Mesenchymal stem cell (in vitro differentiated cells and primary cell): ENCODE data around the gene TXNRD1.

Source experiments
- DNase-seq: peaks from one replicate; pipeline ENCODE4 v3.0.0-alpha.2; 2013
- H2AFZ ChIP-seq: one replicate; pipeline ENCODE4 v1.6.1; 2013; ENCODE audit warnings: low read depth, mild to moderate bottlenecking, control low read depth, inconsistent platforms, low read length, moderate library complexity
- H2AK5ac ChIP-seq: 2 replicates; pipeline ENCODE4 v1.6.1; 2013; ENCODE audit warnings: low read length, moderate library complexity, mild to moderate bottlenecking, inconsistent platforms; ENCODE audit not compliant: severe bottlenecking
- H2BK120ac ChIP-seq: one replicate; pipeline ENCODE4 v1.6.1; 2013; ENCODE audit warnings: low read depth, mild to moderate bottlenecking, inconsistent platforms, low read length, moderate library complexity
- H2BK12ac ChIP-seq, 2 experiments: one replicate each; pipeline ENCODE4 v1.6.1; 2013; ENCODE audit warnings: inconsistent platforms in 2 of 2, low read length in 2 of 2, mild to moderate bottlenecking in 2 of 2, moderate library complexity in 2 of 2, control low read depth in 1 of 2
- H2BK15ac ChIP-seq: one replicate; pipeline ENCODE4 v1.6.1; 2013; ENCODE audit warnings: mild to moderate bottlenecking, low read depth, inconsistent platforms; ENCODE audit not compliant: poor library complexity, severe bottlenecking
- H2BK5ac ChIP-seq: 2 replicates; pipeline ENCODE4 v1.6.1; 2013; ENCODE audit warnings: low read depth, mild to moderate bottlenecking, low read length, control low read depth, inconsistent platforms; ENCODE audit not compliant: poor library complexity, severe bottlenecking
- H3K14ac ChIP-seq, 2 experiments: one replicate each; pipeline ENCODE4 v1.6.1; 2013; ENCODE audit warnings: inconsistent platforms in 2 of 2, low read length in 2 of 2, control low read depth in 1 of 2, mild to moderate bottlenecking in 1 of 2, moderate library complexity in 1 of 2
- H3K18ac ChIP-seq, 2 experiments: one replicate each; pipeline ENCODE4 v1.6.1; 2013; ENCODE audit warnings: inconsistent platforms in 2 of 2, low read length in 2 of 2, control low read depth in 1 of 2, low read depth in 1 of 2, mild to moderate bottlenecking in 1 of 2
- H3K23ac ChIP-seq, 2 experiments: one replicate each; pipeline ENCODE4 v1.6.1; 2013; ENCODE audit warnings: inconsistent platforms in 2 of 2, low read length in 2 of 2, mild to moderate bottlenecking in 2 of 2, moderate library complexity in 2 of 2, control low read depth in 1 of 2
- H3K27ac ChIP-seq: 2 replicates; pipeline ENCODE4 v1.5.1; 2013; ENCODE audit warnings: mild to moderate bottlenecking, moderate library complexity, low read length, control low read depth, inconsistent platforms; ENCODE audit not compliant: poor library complexity, severe bottlenecking
- H3K27me3 ChIP-seq, 2 experiments: 2 replicates each; pipeline versions ENCODE4 v1.6.1 to v1.7.0; 2013; ENCODE audit warnings: low read length in 2 of 2, mild to moderate bottlenecking in 2 of 2, moderate library complexity in 2 of 2, control low read depth in 1 of 2, inconsistent platforms in 1 of 2; ENCODE audit not compliant: control insufficient read depth in 1 of 2, insufficient read depth in 1 of 2
- H3K36me3 ChIP-seq, 2 experiments: 2 replicates each; pipeline versions ENCODE4 v1.6.1 to v1.7.0; 2013; ENCODE audit warnings: low read length in 2 of 2, control low read depth in 1 of 2, inconsistent platforms in 1 of 2, low read depth in 1 of 2, mild to moderate bottlenecking in 1 of 2; ENCODE audit not compliant: insufficient read depth in 2 of 2, control insufficient read depth in 1 of 2
- H3K4ac ChIP-seq, 2 experiments: one replicate each; pipeline ENCODE4 v1.6.1; 2013; ENCODE audit warnings: inconsistent platforms in 2 of 2, low read length in 2 of 2, mild to moderate bottlenecking in 2 of 2, moderate library complexity in 2 of 2, control low read depth in 1 of 2, low read depth in 1 of 2
- H3K4me1 ChIP-seq: 2 replicates; pipeline ENCODE4 v1.6.1; 2013; ENCODE audit warnings: low read depth, low read length, control low read depth; ENCODE audit not compliant: control insufficient read depth, insufficient read depth
- H3K4me2 ChIP-seq: 2 replicates; pipeline ENCODE4 v1.6.1; 2013; ENCODE audit warnings: low read length, mild to moderate bottlenecking, inconsistent platforms; ENCODE audit not compliant: poor library complexity, severe bottlenecking
- H3K4me3 ChIP-seq, 2 experiments: 2 replicates each; pipeline versions ENCODE4 v1.5.1 to v1.7.0; 2013; ENCODE audit warnings: low read length in 2 of 2, mild to moderate bottlenecking in 2 of 2, control low read depth in 1 of 2, low read depth in 1 of 2; ENCODE audit not compliant: insufficient read depth in 1 of 2
- H3K79me1 ChIP-seq: replicated peaks from 2 replicates; pipeline ENCODE4 v1.6.1; 2013; ENCODE audit warnings: mild to moderate bottlenecking, control low read depth, low read length, inconsistent platforms; ENCODE audit not compliant: poor library complexity, severe bottlenecking
- H3K9ac ChIP-seq: 2 replicates; pipeline ENCODE4 v1.7.0; 2013; ENCODE audit warnings: mild to moderate bottlenecking, low read length, moderate library complexity
- H3K9me3 ChIP-seq: 2 replicates; pipeline ENCODE4 v1.7.0; 2013; ENCODE audit warnings: mild to moderate bottlenecking, low read length; ENCODE audit not compliant: control insufficient read depth
- H4K8ac ChIP-seq: one replicate; pipeline ENCODE4 v1.6.1; 2013; ENCODE audit warnings: inconsistent platforms, mild to moderate bottlenecking, low read length, moderate library complexity
- H4K91ac ChIP-seq: one replicate; pipeline ENCODE4 v1.6.1; 2013; ENCODE audit warnings: mild to moderate bottlenecking, low read length, inconsistent platforms
- WGBS: methylation state at CpG from one replicate; pipeline ENCODE4 v1.1.7; 2013; ENCODE audit warnings: mixed read lengths; 5-methylcytosine and 5-hydroxymethylcytosine counted together

TXNRD1 gene

GRCh38 chr12:104352106-104352713 is 136.6 kb downstream of the TXNRD1 start:
- DNase-seq = no peak
- no peak overlapping the region for H3K27ac ChIP-seq
- H3K79me1 ChIP-seq = peaks cover 18% of the 10 kb centered on the region
- no peak overlapping the region for H2BK15ac ChIP-seq
- no peaks in the 10 kb centered on the region for H3K27me3 ChIP-seq
- H2BK12ac ChIP-seq = no peak overlapping the region
- H3K4ac ChIP-seq = no peak overlapping the region
- no peak overlapping the region for H3K9ac ChIP-seq
- H3K4me3 ChIP-seq = no peak overlapping the region
- H4K8ac ChIP-seq = no peak overlapping the region
- H3K14ac ChIP-seq = no peak overlapping the region
- H3K18ac ChIP-seq = no peak overlapping the region
- no peak overlapping the region for H2BK120ac ChIP-seq
- H3K23ac ChIP-seq = no peak overlapping the region
- 100% methylated on average over 1 of the region's 3 CpGs for WGBS
- peaks cover 27 to 83% of the 10 kb centered on the region in 2 experiments for H3K36me3 ChIP-seq
- no peak overlapping the region for H2AK5ac ChIP-seq
- H3K4me2 ChIP-seq = no peak overlapping the region
- no peaks in the 10 kb centered on the region for H3K9me3 ChIP-seq
- H2AFZ ChIP-seq = no peak overlapping the region
- H3K4me1 ChIP-seq = no peaks in the 10 kb centered on the region
- no peak overlapping the region for H2BK5ac ChIP-seq
- H4K91ac ChIP-seq = no peak overlapping the region

DNA sequence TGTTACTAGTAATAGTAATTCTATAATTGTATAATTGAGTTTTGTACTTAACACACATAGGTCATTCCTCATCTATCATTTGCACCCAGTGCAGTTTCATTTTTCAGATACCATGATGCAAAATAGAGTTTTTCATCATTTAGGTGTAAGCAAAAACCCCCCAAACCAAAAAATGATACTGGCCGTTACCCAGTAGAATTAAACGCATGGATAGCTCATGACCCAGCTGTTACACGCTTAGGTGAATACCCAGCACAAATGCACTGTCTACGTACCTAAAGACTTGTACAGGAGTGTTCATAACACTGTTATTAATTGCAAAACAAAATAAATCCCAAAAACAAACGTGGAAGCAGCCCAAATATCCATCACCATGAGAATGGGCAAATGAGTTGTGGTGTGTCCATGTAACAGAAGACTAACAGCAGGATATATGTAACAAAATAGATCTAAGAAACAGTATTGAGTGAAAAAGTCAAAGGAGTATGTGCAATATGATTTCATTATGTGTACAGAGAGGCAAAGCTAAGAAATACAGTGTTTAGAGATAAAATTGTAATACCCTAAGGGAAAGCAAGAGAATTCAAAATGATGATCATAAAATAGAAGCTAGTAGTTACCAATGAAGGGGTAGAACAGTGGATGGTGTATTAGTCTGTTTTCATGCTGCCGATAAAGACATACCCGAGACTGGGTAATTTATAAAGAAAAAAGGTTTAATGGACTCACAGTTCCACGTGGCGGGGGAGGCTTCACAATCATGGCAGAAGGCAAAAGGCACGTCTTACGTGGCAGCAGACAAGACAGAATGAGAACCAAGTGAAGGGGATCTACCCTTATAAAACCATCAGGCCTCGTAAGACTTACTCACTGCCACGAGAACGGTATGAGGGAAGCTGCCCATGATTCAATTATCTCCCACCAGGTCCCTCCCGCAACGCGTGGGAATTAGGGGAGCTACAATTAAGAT is 137.7 kb downstream of the TXNRD1 start:
- no peak overlapping the region for H3K18ac ChIP-seq
- H4K91ac ChIP-seq = no peak overlapping the region

GRCh38 chr12:104354167-104354867 is 138.7 kb downstream of the TXNRD1 start:
- Histone ChIP-seq H2BK5ac (no peak overlapping the region), H3K79me1 (peaks cover 14% of the 10 kb centered on the region), H3K23ac (no peak overlapping the region), H3K9me3 (no peaks in the 10 kb centered on the region), H3K27ac (no peak overlapping the region), H3K4me3 (no peak overlapping the region), H4K8ac (no peak overlapping the region), H2AK5ac (no peak overlapping the region), H3K4me1 (no peaks in the 10 kb centered on the region), H3K9ac (no peak overlapping the region), H3K27me3 (no peaks in the 10 kb centered on the region), H4K91ac (no peak overlapping the region), H3K14ac (no peak overlapping the region), H3K4me2 (no peak overlapping the region), H2AFZ (no peak overlapping the region), H2BK120ac (no peak overlapping the region), H3K4ac (no peak overlapping the region), H2BK12ac (no peak overlapping the region), H3K18ac (no peak overlapping the region), H3K36me3 (peaks cover 20 to 62% of the 10 kb centered on the region in 2 experiments), H2BK15ac (no peak overlapping the region)
- 95% methylated on average over 4 of the region's 6 CpGs for WGBS
- DNase-seq = no peak

More for the DNA sequence above, 137.7 kb downstream of the TXNRD1 start:
- Histone ChIP-seq H3K23ac (no peak overlapping the region), H3K9ac (no peak overlapping the region), H2AFZ (no peak overlapping the region), H2BK5ac (no peak overlapping the region), H3K4me2 (no peak overlapping the region), H3K4me3 (no peak overlapping the region), H3K4me1 (no peaks in the 10 kb centered on the region), H2BK12ac (no peak overlapping the region), H3K79me1 (peaks cover 15% of the 10 kb centered on the region), H3K27me3 (no peaks in the 10 kb centered on the region), H4K8ac (no peak overlapping the region), H2BK120ac (no peak overlapping the region), H3K36me3 (peaks cover 23 to 72% of the 10 kb centered on the region in 2 experiments), H3K14ac (no peak overlapping the region), H3K4ac (no peak overlapping the region), H3K27ac (no peak overlapping the region), H2BK15ac (no peak overlapping the region), H2AK5ac (no peak overlapping the region), H3K9me3 (no peaks in the 10 kb centered on the region)
- 96% methylated on average over 17 of the region's 17 CpGs for WGBS
- no peak for DNase-seq
